OCI-LY7 (cell line): Measurements from ENCODE around the gene PEX11B.

Source experiments
- EZH2phosphoT487 ChIP-seq: fragments of 200-600 bp; sonication (generic); IDR thresholded peaks from 2 replicates; pipeline ENCODE4 v1.6.1; 2018; ENCODE audit warnings: low read depth, borderline replicate concordance, mild to moderate bottlenecking, mixed run types, antibody characterized with exemption, low read length, moderate library complexity, mixed read lengths
- TF ChIP-seq, protein P1 (sequence below): fragments of 200-600 bp; sonication (generic); conservative IDR thresholded peaks from 2 replicates; pipeline ENCODE4 v1.5.1; 2014; ENCODE audit warnings: mild to moderate bottlenecking, antibody characterized with exemption, low read length, moderate library complexity, mixed read lengths

DNA sequence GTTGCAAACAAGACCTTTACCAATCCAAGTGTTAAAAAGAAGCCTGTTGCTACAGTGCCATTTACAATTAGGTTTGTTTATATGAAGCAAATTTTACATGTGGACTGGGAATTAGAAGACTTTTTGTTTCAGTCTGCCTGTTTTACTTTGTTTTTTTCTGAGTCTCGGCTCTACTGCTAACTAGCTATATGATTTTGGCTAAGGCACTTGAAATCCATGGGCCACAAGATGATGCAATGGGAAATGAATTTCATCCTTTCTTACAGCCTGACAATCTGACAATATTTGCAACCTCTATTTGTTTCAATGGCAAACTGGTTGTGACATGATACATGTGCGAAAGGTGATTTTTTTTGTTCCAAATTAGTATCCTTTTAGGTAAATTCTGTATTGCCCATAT lies 3.7 kb upstream of the PEX11B start:
- TF ChIP-seq, protein P1, sequence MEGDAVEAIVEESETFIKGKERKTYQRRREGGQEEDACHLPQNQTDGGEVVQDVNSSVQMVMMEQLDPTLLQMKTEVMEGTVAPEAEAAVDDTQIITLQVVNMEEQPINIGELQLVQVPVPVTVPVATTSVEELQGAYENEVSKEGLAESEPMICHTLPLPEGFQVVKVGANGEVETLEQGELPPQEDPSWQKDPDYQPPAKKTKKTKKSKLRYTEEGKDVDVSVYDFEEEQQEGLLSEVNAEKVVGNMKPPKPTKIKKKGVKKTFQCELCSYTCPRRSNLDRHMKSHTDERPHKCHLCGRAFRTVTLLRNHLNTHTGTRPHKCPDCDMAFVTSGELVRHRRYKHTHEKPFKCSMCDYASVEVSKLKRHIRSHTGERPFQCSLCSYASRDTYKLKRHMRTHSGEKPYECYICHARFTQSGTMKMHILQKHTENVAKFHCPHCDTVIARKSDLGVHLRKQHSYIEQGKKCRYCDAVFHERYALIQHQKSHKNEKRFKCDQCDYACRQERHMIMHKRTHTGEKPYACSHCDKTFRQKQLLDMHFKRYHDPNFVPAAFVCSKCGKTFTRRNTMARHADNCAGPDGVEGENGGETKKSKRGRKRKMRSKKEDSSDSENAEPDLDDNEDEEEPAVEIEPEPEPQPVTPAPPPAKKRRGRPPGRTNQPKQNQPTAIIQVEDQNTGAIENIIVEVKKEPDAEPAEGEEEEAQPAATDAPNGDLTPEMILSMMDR: no peak
- no peak for TF ChIP-seq EZH2phosphoT487
